ENCODE results near the gene KDF1. TPM values are rescaled to one million over a fixed set of nuclear protein-coding genes. Genes with fewer than 3 reads are reported as not detected.
A peak's percentile ranks its signal among the peaks of the same experiment; 100 is the strongest.

Gene KDF1
- total and polyA plus RNA-seq, 2 of the 13 experiments (the other 11 are each of a cell fraction or from before 2014, with no cell fraction given), result 1.9 to 4.9 TPM

DNA sequence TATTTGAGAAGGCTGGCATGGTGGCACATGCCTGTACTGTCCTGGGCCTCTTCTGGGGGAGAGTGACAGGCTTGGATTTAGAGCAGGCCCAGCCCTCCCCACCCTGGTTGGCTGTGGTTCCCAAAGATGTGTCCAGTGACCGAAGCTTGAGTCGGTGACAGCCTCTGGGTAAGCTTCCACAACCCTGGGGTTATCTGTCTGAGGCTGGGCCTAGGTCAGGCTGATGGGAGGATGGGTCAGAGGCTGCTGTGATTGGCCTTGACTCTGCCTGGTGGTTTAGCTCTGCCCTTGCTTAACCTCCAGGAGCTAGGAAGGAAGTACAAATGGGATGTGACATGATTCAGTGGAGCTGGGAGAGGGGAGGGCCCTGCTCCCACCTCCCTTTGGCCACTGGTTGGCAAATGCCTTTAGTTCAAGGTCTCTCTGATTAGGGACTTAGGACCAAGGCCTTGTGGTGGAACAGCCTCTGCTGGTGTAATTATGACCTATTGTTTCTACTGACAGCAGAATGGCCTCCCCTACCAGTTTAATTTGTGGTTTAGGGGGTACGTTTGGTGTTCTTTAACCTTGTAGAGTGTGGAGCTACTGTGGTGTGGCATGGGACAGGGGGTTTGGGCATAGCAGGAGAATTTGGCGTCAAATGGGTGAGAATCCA is 22.1 kb downstream of the KDF1 start (continued):
- TF ChIP-seq, protein P1, sequence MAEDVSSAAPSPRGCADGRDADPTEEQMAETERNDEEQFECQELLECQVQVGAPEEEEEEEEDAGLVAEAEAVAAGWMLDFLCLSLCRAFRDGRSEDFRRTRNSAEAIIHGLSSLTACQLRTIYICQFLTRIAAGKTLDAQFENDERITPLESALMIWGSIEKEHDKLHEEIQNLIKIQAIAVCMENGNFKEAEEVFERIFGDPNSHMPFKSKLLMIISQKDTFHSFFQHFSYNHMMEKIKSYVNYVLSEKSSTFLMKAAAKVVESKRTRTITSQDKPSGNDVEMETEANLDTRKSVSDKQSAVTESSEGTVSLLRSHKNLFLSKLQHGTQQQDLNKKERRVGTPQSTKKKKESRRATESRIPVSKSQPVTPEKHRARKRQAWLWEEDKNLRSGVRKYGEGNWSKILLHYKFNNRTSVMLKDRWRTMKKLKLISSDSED (CRISPR knock-in tag; IDR thresholded peaks at IDR 0.05), result no peak
- TF ChIP-seq ZNF670 (CRISPR knock-in tag; IDR thresholded peaks at IDR 0.05; ENCODE audit: borderline replicate concordance) (no peak), TAF1 (CRISPR knock-in tag; IDR thresholded peaks at IDR 0.05) (0 out of 2 replicates have a peak, but pooled peaks have one; percentile 41), ZNF33B (CRISPR knock-in tag; IDR thresholded peaks at IDR 0.05) (no peak), U2AF2 (IDR thresholded peaks at IDR 0.05; ENCODE audit: low read depth, low read length) (no peak), ATF1 (CRISPR knock-in tag; IDR thresholded peaks at IDR 0.05) (peak; percentile 37), CCDC6 (CRISPR knock-in tag; IDR thresholded peaks at IDR 0.05) (peak; percentile 36; the same call in 1 of the 2 replicates), ZNF589 (CRISPR knock-in tag; conservative IDR thresholded peaks at IDR 0.05) (no peak), MBNL3 (CRISPR knock-in tag; conservative IDR thresholded peaks at IDR 0.05) (no peak), ZNF781 (CRISPR knock-in tag; IDR thresholded peaks at IDR 0.05; ENCODE audit: borderline replicate concordance, not compliant biosample characterization) (no peak), ZNF549 (CRISPR knock-in tag; IDR thresholded peaks at IDR 0.05) (no peak), TEAD3 (CRISPR knock-in tag; optimal IDR thresholded peaks at IDR 0.05; ENCODE audit: borderline replicate concordance) (peak; percentile 88), FOXJ3 (CRISPR knock-in tag; IDR thresholded peaks at IDR 0.05; ENCODE audit: borderline replicate concordance) (peak; percentile 79; the same call in 1 of the 2 replicates), DPF2 (CRISPR knock-in tag; IDR thresholded peaks at IDR 0.05; ENCODE audit: borderline replicate concordance, low read depth) (peak; percentile 75), KDM6A (CRISPR knock-in tag; IDR thresholded peaks at IDR 0.05; ENCODE audit: low read depth) (peak; percentile 81), CC2D1A (CRISPR knock-in tag; IDR thresholded peaks at IDR 0.05) (no peak), ZSCAN21 (CRISPR knock-in tag; IDR thresholded peaks at IDR 0.05; ENCODE audit: borderline replicate concordance) (no peak)
- TF ChIP-seq, protein P2, sequence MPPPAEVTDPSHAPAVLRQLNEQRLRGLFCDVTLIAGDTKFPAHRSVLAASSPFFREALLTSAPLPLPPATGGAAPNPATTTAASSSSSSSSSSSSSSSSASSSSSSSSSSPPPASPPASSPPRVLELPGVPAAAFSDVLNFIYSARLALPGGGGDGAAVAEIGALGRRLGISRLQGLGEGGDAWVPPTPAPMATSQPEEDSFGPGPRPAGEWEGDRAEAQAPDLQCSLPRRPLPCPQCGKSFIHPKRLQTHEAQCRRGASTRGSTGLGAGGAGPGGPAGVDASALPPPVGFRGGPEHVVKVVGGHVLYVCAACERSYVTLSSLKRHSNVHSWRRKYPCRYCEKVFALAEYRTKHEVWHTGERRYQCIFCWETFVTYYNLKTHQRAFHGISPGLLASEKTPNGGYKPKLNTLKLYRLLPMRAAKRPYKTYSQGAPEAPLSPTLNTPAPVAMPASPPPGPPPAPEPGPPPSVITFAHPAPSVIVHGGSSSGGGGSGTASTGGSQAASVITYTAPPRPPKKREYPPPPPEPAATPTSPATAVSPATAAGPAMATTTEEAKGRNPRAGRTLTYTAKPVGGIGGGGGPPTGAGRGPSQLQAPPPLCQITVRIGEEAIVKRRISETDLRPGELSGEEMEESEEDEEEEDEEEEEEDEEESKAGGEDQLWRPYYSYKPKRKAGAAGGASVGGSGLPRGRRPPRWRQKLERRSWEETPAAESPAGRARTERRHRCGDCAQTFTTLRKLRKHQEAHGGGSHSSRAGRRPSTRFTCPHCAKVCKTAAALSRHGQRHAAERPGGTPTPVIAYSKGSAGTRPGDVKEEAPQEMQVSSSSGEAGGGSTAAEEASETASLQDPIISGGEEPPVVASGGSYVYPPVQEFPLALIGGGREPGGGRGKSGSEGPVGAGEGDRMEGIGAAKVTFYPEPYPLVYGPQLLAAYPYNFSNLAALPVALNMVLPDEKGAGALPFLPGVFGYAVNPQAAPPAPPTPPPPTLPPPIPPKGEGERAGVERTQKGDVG (CRISPR knock-in tag; IDR thresholded peaks at IDR 0.05; ENCODE audit: borderline replicate concordance), result peak; percentile 92; the same call in 1 of the 2 replicates
- TF ChIP-seq, protein P3, sequence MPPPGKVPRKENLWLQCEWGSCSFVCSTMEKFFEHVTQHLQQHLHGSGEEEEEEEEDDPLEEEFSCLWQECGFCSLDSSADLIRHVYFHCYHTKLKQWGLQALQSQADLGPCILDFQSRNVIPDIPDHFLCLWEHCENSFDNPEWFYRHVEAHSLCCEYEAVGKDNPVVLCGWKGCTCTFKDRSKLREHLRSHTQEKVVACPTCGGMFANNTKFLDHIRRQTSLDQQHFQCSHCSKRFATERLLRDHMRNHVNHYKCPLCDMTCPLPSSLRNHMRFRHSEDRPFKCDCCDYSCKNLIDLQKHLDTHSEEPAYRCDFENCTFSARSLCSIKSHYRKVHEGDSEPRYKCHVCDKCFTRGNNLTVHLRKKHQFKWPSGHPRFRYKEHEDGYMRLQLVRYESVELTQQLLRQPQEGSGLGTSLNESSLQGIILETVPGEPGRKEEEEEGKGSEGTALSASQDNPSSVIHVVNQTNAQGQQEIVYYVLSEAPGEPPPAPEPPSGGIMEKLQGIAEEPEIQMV (CRISPR knock-in tag; IDR thresholded peaks at IDR 0.05; ENCODE audit: low read depth), result peak; percentile 22
- TF ChIP-seq, protein P4, sequence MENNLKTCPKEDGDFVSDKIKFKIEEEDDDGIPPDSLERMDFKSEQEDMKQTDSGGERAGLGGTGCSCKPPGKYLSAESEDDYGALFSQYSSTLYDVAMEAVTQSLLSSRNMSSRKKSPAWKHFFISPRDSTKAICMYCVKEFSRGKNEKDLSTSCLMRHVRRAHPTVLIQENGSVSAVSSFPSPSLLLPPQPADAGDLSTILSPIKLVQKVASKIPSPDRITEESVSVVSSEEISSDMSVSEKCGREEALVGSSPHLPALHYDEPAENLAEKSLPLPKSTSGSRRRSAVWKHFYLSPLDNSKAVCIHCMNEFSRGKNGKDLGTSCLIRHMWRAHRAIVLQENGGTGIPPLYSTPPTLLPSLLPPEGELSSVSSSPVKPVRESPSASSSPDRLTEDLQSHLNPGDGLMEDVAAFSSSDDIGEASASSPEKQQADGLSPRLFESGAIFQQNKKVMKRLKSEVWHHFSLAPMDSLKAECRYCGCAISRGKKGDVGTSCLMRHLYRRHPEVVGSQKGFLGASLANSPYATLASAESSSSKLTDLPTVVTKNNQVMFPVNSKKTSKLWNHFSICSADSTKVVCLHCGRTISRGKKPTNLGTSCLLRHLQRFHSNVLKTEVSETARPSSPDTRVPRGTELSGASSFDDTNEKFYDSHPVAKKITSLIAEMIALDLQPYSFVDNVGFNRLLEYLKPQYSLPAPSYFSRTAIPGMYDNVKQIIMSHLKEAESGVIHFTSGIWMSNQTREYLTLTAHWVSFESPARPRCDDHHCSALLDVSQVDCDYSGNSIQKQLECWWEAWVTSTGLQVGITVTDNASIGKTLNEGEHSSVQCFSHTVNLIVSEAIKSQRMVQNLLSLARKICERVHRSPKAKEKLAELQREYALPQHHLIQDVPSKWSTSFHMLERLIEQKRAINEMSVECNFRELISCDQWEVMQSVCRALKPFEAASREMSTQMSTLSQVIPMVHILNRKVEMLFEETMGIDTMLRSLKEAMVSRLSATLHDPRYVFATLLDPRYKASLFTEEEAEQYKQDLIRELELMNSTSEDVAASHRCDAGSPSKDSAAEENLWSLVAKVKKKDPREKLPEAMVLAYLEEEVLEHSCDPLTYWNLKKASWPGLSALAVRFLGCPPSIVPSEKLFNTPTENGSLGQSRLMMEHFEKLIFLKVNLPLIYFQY (CRISPR knock-in tag; IDR thresholded peaks at IDR 0.05; ENCODE audit: borderline replicate concordance), result no peak; the same call in 1 of the 2 replicates
